ENCODE measurements around the gene RPS6KA3. TPM values are rescaled to one million over a fixed set of nuclear protein-coding genes. Genes with fewer than 3 reads are reported as not detected.

RPS6KA3 gene
- total and polyA plus RNA-seq, 9 of the 15 experiments (the other 6 are each of a cell fraction or from before 2014, with no cell fraction given) = 10.9 to 61.9 (median 37.4) TPM

DNA sequence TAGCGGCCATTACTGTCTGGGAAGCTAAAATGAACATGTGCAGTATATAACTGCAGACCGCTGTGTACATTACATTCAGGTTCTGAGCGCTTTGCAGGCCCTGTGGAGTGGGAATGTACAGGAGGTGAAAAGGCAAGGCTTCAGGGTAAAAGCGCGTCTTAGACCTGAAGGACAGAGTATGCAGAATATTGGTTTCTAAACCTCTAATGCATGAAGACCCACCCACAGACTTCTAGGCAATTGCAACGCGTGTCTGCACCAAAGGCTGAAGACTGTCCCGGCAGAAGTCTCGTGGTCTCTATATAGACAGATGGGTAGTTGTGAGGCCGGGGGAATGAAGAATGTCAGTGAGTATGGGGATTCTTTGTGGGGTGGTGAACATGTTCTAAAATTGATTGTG, 155.4 kb downstream of the RPS6KA3 start:
- Histone ChIP-seq H3K9ac (ENCODE audit: insufficient read depth in 1 of 2, low read depth in 2 of 2, low read length in 2 of 2) (no peak overlapping the region), H4K20me1 (replicated peaks; ENCODE audit: control insufficient read depth, insufficient read depth, low read length) (no peaks in the 10 kb centered on the region), H3K4me2 (ENCODE audit: insufficient read depth, low read length) (no peak overlapping the region), H3K27me3 (ENCODE audit: control insufficient read depth in 2 of 2, insufficient read depth in 2 of 2, low read length in 2 of 2) (peaks cover 4 to 17% of the 10 kb centered on the region in 2 experiments; a peak in 3 of 5 replicates), H3K27ac (ENCODE audit: extremely low read depth, low read depth, low read length) (no peak overlapping the region), H3K4me1 (replicated peaks in 1 of 2; ENCODE audit: control insufficient read depth in 2 of 2, insufficient read depth in 2 of 2, low read length in 2 of 2) (peaks cover 0 to 4% of the 10 kb centered on the region in 2 experiments; a peak in 2 of 5 replicates), H3K36me3 (ENCODE audit: control insufficient read depth, insufficient read depth, low read length) (no peaks in the 10 kb centered on the region), H3K4me3 (no peak overlapping the region), H2AFZ (ENCODE audit: low read depth, low read length) (no peak overlapping the region), H3K9me1 (ENCODE audit: control insufficient read depth, insufficient read depth, low read length) (no peaks in the 10 kb centered on the region), H3K79me2 (ENCODE audit: control insufficient read depth, insufficient read depth, low read length) (no peaks in the 10 kb centered on the region), H3K9me3 (replicated peaks; ENCODE audit: control insufficient read depth, insufficient read depth, low read depth, low read length) (no peaks in the 10 kb centered on the region)
- in situ Hi-C loops (cut with MboI) (no loop called here), intact Hi-C loops (cut with micrococcal nuclease) (no loop called here)
- ATAC-seq (no peak), DNase-seq (ENCODE audit: extremely low read depth in 1 of 4, low spot score in 3 of 4) (no peak), FAIRE-seq (no peak)
- 13% methylated on average over 10 of the region's 10 CpGs for WGBS (ENCODE audit: insufficient coverage, low coverage, missing lambda C conversion rate)
- BruUV-seq (replicated peaks) = no TSS peak
- ChIA-PET POLR2A (no interaction called here), CTCF (ENCODE audit: low intra/inter-chr PET ratio) (no interaction called here)
- TF ChIP-seq ELK3 (CRISPR knock-in tag; IDR thresholded peaks at IDR 0.05) (no peak), DNMT1 (IDR thresholded peaks at IDR 0.05) (no peak), RBM34 (IDR thresholded peaks at IDR 0.05; ENCODE audit: borderline replicate concordance, insufficient read depth, low read length) (no peak), EHMT2 (IDR thresholded peaks at IDR 0.05) (no peak), HDGF (IDR thresholded peaks at IDR 0.05) (no peak), ZKSCAN3 (CRISPR knock-in tag; IDR thresholded peaks at IDR 0.05) (no peak)
- TF ChIP-seq, protein P1, sequence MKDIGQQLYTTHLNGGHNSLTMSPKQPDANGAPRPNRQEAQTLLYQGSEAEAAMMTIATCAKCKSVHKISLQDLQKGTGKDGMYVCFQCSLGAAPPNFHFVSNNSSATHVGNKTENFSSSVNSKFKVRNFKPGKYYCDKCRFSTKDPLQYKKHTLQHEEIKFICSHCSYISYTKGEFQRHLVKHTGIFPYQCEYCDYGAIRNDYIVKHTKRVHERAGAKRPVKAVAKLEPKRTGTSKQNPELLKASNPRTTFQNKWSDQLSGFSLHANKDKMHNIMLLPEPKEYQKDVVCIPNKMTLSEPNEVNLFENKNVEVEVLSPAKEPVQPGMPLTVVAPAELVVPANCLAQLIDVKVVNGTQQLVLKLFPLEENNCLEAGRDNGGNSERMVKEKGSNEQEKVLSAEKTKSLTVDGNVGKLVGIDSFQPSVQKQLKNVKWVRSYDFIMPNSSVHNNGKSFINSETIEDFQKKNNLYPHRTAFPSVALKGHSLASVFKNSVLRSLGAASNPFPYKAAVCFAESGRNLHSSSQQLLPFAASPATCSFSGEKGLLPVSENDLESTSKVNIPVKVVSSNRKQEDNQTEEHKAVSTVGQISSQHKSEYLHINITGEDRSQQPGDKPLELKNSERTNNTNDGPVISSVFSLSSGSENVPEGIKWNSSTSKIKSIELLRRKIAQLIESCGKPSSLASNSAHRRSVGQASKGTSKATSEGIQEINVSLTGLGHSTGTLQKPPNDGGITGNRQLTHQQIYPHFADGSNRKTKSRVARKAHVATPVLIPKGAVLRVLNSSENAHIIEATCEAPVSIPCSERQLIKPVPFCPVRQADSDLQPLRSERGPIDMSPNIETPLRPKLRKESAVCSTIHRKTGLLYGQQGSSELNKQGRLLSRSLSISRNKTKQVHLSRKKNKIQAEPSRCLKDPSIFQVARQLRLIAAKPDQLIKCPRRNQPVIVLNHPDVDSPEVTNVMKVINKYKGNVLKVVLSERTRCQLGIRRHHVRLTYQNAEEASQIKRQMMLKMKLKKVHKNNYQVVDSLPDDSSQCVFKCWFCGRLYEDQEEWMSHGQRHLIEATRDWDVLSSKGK (CRISPR knock-in tag; IDR thresholded peaks at IDR 0.05) = no peak
